Calu3 (cell line): ENCODE measurements around the gene PCDHA6. TPM values are rescaled to one million over a fixed set of nuclear protein-coding genes. Genes with fewer than 3 reads are reported as not detected.
"Not testable (repeated sequence)": the region's sequence is repeated elsewhere in the genome, so short reads cannot be mapped to it uniquely, and the experiment has no call there.

Experiments
- BruUV-seq: library from RNA; stranded (reverse); fragments of 400-500 nt; replicated peaks from 2 replicates; lab custom pipeline; 2021; lab: Mats Ljungman, UMichigan
- CTCF ChIA-PET: fragments of 300-600 bp; sonication (Branson Sonifier 250); formaldehyde crosslinking; loops from one replicate; lab custom pipeline; 2022; ENCODE audit warnings: antibody characterized with exemption; lab: Charles Lee
- DNase-seq: peaks from one replicate; pipeline ENCODE4 v3.0.0; 2022
- H3K27ac Mint-ChIP-seq: one replicate; pipeline ENCODE4 v1.8.0; 2022; ENCODE audit warnings: mixed read lengths; ENCODE audit not compliant: unreplicated experiment
- H3K27me3 Mint-ChIP-seq: one replicate; pipeline ENCODE4 v1.8.0; 2022; ENCODE audit warnings: mixed read lengths; ENCODE audit not compliant: unreplicated experiment
- H3K36me3 Mint-ChIP-seq: one replicate; pipeline ENCODE4 v1.8.0; 2022; ENCODE audit warnings: mild to moderate bottlenecking, moderate library complexity, mixed read lengths; ENCODE audit not compliant: insufficient read depth, unreplicated experiment
- H3K4me1 Mint-ChIP-seq: one replicate; pipeline ENCODE4 v1.8.0; 2022; ENCODE audit warnings: mild to moderate bottlenecking, low read depth, mixed read lengths; ENCODE audit not compliant: unreplicated experiment
- H3K4me3 Mint-ChIP-seq: one replicate; pipeline ENCODE4 v1.8.0; 2022; ENCODE audit warnings: mild to moderate bottlenecking, low read depth, moderate library complexity, mixed read lengths; ENCODE audit not compliant: unreplicated experiment
- H3K9me3 Mint-ChIP-seq: one replicate; pipeline ENCODE4 v1.8.0; 2022; ENCODE audit warnings: low read depth, mixed read lengths; ENCODE audit not compliant: unreplicated experiment
- intact Hi-C: fragments of 100-400 bp; cut with micrococcal nuclease; formaldehyde crosslinking; loops from one replicate; pipeline ENCODE4 v1.10.0; 2022; ENCODE audit not compliant: unreplicated experiment
- total RNA-seq: library from RNA; stranded (reverse); gene quantifications from 2 replicates; pipeline ENCODE4 v1.2.3, GENCODE V29; 2022
- TF ChIP-seq, protein P1 (sequence below): fragments of 200-600 bp; IDR thresholded peaks from one replicate; pipeline ENCODE4 v1.8.0; 2022; ENCODE audit warnings: antibody characterized with exemption; ENCODE audit not compliant: unreplicated experiment

The PCDHA6 gene
- total RNA-seq, 1 experiment from 2014 or later, result 1.2 TPM

DNA sequence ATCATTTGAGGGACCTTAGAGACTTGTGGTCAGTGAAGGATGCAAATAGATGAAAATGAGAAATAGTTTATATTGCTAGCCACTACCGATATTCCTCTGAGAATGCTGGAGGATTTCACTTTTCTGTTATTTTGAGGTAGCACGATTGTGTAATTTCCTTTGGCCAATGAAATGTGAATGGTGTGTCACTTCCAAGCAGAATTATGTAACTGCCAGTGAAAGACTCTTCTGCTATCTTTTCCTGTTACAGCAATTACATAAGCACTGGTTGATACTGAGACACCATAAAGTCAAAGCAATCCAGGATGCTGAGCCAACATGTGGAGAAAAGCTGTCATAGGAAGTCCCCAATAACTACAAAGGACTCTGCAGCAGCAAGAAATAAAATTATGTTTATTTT, 36.7 kb upstream of the PCDHA6 start:
- Mint-ChIP-seq H3K9me3 (peaks cover 12% of the 10 kb centered on the region), H3K36me3 (peaks cover 2% of the 10 kb centered on the region), H3K27me3 (no peaks in the 10 kb centered on the region), H3K27ac (no peak overlapping the region), H3K4me3 (no peak overlapping the region), H3K4me1 (no peaks in the 10 kb centered on the region)
- no peak for DNase-seq
- intact Hi-C loops, result no loop called here
- BruUV-seq, result no TSS peak
- CTCF ChIA-PET, result no interaction called here
- TF ChIP-seq, protein P1, sequence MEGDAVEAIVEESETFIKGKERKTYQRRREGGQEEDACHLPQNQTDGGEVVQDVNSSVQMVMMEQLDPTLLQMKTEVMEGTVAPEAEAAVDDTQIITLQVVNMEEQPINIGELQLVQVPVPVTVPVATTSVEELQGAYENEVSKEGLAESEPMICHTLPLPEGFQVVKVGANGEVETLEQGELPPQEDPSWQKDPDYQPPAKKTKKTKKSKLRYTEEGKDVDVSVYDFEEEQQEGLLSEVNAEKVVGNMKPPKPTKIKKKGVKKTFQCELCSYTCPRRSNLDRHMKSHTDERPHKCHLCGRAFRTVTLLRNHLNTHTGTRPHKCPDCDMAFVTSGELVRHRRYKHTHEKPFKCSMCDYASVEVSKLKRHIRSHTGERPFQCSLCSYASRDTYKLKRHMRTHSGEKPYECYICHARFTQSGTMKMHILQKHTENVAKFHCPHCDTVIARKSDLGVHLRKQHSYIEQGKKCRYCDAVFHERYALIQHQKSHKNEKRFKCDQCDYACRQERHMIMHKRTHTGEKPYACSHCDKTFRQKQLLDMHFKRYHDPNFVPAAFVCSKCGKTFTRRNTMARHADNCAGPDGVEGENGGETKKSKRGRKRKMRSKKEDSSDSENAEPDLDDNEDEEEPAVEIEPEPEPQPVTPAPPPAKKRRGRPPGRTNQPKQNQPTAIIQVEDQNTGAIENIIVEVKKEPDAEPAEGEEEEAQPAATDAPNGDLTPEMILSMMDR, result no peak

DNA sequence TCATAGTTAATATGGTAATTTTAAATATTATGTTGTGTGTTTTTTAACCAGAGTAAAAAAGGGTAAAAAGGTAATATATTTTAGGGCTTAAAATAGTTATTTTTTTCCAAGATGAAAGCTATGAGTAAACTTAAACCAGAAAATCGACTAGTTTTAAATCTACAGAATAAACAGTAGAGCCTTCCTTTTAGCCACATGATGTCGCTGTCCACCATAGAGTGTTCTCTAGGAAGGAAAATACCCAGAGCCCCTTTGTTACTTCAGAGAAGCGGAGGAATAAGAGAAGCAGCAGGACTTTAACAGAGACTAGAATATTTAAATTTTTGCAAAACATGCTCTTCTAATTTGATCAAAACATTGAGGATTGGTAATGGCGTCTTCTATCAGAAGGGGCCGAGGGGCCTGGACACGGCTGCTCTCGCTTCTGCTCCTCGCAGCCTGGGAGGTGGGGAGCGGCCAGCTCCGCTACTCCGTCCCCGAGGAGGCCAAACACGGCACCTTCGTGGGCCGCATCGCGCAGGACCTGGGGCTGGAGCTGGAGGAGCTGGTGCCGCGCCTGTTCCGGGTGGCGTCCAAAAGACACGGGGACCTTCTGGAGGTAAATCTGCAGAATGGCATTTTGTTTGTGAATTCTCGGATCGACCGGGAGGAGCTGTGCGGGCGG, 33.0 kb upstream of the PCDHA6 start, which contains the start of gene PCDHA2:
Gene PCDHA2, plus strand, starts transcription at position 258 of the 664 bp plus-strand sequence.
- TF ChIP-seq, protein P1, result no peak
- H3K4me3 Mint-ChIP-seq, result no peak within 1 kb of the TSS
- DNase-seq, result no peak
- peaks cover 12% of the 10 kb centered on the region for H3K9me3 Mint-ChIP-seq
- no peaks in the 10 kb centered on the region for H3K27me3 Mint-ChIP-seq
- no peaks in the 10 kb centered on the region for H3K4me1 Mint-ChIP-seq
- intact Hi-C loops, result no loop called here
- H3K27ac Mint-ChIP-seq, result no peak within 1 kb of the TSS
- no peaks in the 10 kb centered on the region for H3K36me3 Mint-ChIP-seq
- CTCF ChIA-PET, result no interaction called here
- BruUV-seq, result no TSS peak

DNA sequence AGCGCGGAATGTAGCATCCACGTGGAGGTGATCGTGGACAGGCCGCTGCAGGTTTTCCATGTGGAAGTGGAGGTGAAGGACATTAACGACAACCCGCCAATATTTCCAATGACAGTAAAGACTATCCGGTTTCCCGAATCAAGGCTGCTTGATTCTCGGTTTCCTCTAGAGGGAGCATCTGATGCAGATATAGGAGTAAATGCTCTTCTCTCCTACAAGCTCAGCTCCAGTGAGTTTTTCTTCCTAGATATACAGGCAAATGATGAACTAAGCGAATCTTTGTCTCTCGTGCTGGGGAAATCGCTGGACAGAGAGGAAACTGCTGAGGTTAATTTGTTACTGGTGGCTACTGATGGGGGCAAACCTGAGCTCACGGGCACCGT, 32.5 kb upstream of the PCDHA6 start:
- no peaks in the 10 kb centered on the region for H3K27me3 Mint-ChIP-seq
- intact Hi-C loops, result no loop called here
- H3K27ac Mint-ChIP-seq, result no peak overlapping the region
- no peak overlapping the region for H3K4me3 Mint-ChIP-seq
- H3K9me3 Mint-ChIP-seq, result peaks cover 12% of the 10 kb centered on the region
- no peak for DNase-seq
- H3K36me3 Mint-ChIP-seq, result no peaks in the 10 kb centered on the region
- CTCF ChIA-PET, result no interaction called here
- no TSS peak for BruUV-seq
- H3K4me1 Mint-ChIP-seq, result no peaks in the 10 kb centered on the region
- TF ChIP-seq, protein P1, result no peak

DNA sequence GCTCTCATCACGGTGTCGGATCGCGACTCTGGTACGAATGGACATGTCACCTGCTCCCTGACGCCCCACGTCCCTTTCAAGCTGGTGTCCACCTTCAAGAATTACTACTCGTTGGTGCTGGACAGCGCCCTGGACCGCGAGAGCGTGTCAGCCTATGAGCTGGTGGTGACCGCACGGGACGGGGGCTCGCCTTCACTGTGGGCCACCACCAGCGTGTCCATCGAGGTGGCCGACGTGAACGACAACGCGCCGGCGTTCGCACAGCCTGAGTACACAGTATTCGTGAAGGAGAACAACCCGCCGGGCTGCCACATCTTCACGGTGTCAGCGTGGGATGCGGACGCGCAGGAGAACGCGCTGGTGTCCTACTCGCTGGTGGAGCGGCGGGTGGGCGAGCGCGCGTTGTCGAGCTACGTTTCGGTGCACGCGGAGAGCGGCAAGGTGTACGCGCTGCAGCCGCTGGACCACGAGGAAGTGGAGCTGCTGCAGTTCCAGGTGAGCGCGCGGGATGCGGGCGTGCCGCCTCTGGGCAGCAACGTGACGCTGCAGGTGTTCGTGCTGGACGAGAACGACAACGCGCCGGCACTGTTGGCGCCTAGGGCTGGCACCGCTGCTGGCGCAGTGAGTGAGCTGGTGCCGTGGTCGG, 31.6 kb upstream of the PCDHA6 start:
- H3K27ac Mint-ChIP-seq, H3K27me3 Mint-ChIP-seq, H3K4me1 Mint-ChIP-seq, H3K36me3 Mint-ChIP-seq, BruUV-seq, H3K4me3 Mint-ChIP-seq, intact Hi-C loops, CTCF ChIA-PET, DNase-seq: not testable (repeated sequence)
- H3K9me3 Mint-ChIP-seq, result peaks cover 10% of the 10 kb centered on the region

DNA sequence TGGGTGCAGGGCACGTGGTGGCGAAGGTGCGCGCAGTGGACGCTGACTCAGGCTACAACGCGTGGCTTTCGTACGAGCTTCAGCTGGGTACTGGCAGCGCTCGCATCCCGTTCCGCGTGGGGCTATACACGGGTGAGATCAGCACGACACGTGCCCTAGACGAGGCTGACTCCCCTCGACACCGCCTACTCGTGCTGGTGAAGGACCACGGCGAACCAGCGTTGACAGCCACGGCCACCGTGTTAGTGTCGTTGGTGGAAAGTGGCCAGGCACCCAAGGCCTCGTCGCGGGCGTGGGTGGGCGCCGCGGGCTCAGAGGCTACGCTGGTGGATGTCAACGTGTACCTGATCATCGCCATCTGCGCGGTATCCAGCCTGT, 31.1 kb upstream of the PCDHA6 start:
- no peak for DNase-seq
- intact Hi-C loops, result no loop called here
- Mint-ChIP-seq H3K27me3 (no peaks in the 10 kb centered on the region), H3K36me3 (no peaks in the 10 kb centered on the region), H3K4me1 (no peaks in the 10 kb centered on the region), H3K27ac (no peak overlapping the region), H3K4me3 (no peak overlapping the region), H3K9me3 (peaks cover 11% of the 10 kb centered on the region)
- CTCF ChIA-PET, result no interaction called here
- TF ChIP-seq, protein P1, result no peak
- BruUV-seq, result no TSS peak
